H54 (cell line): ENCODE measurements around the gene TMEM132A.
A peak's percentile ranks its signal among the peaks of the same experiment; 100 is the strongest.

Source experiments
- DNase-seq: peaks from one replicate; pipeline ENCODE4 v3.0.0; 2011; ENCODE audit warnings: low spot score, mixed read lengths; ENCODE audit not compliant: insufficient read length
- FAIRE-seq: peaks from 3 replicates; lab custom pipeline; 2011; peaks lifted over from hg19 to GRCh38; lab: Jason Lieb, UNC
- POLR2A ChIP-seq: IDR thresholded peaks from 2 replicates; pipeline ENCODE4 v1.6.1; 2011; ENCODE audit warnings: low read depth, mild to moderate bottlenecking, low read length

The TMEM132A gene

DNA sequence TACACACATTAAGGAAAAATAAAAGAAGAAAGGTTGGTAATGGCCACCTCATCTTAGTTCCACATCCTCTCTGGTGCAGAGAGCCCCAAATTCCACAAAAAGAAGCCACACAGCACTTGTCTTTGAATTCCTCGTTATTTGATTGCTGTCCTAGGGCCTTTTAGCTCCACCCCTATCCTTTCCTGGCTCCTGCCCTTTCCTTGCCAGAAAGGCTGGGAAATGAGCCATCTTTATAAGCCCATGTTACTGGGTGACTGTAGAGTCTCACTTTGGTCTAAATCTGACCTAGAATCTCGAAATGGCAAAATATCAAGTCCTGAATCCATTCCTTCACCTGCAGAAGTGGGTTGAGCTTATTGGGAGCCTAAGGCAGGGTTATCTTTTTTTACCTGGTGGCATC lies 4.3 kb upstream of the TMEM132A start:
- FAIRE-seq (no peak), DNase-seq (no peak)
- no peak for TF ChIP-seq POLR2A

- DNase-seq (no peak), FAIRE-seq (no peak)
- TF ChIP-seq POLR2A: no peak
These were observed 3.0 kb upstream of the TMEM132A start for GRCh38 chr11:60921259-60921658.

- DNase-seq: no peak
- FAIRE-seq: no peak
- TF ChIP-seq POLR2A: no peak
These were observed 2.4 kb upstream of the TMEM132A start for GRCh38 chr11:60921777-60922335.

- DNase-seq (no peak), FAIRE-seq (no peak)
- TF ChIP-seq POLR2A: no peak
These were observed 1.4 kb upstream of the TMEM132A start for GRCh38 chr11:60922906-60923305.

- no peak for TF ChIP-seq POLR2A
- no peak for FAIRE-seq
- DNase-seq: no peak
These were observed 934 bp upstream of the TMEM132A start for GRCh38 chr11:60923326-60923725.

- FAIRE-seq: no peak
- TF ChIP-seq POLR2A: no peak
- DNase-seq: no peak
These were observed 505 bp upstream of the TMEM132A start for GRCh38 chr11:60923800-60924109.

DNA sequence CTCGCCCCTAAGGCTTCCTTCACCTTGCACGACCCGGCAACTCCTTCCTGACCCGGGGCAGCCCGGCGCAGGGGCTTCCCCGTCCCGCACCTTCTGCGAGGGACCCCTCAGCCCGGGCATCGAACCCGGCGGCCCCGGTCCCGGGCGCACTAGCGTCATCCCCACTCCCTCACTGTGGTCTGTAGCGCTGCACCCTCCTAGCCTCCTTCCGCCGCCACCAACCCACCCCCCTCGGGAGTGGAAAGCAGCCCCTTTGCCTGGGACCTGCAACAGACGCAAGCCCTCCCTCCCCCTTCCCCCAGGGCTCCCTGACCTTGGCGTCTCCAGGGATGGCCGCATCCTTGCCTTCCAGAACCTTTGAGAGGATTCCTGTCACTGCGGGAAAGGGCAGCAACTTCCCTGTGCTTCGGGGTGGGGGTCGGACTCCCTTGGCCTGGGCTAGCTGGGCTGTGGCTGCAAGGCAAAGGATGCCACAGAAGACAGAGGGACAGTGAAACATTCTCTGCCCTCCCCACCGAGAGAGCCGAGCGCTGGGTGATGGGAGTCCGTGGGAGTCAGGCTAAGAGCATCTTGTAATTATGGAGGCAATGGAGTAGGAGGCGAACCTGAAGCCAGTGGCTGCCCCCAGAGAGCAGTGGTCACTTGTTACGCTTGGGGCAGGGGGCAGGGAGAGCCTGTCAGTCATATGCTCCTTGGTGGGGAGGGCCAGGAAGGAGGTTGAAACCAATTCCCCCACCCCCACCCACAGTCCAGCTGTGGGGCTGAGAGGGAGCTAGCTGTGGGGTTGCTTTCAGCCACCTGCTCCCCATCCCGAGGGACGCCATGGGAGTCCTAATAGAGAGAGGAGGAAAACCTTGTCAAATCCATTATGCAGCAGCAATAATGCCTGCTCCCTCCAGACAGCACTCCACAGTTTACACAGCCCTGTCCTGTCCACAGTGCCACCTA lies 920 bp downstream of the TMEM132A start:
- TF ChIP-seq POLR2A: no peak
- FAIRE-seq (no peak), DNase-seq (no peak)

DNA sequence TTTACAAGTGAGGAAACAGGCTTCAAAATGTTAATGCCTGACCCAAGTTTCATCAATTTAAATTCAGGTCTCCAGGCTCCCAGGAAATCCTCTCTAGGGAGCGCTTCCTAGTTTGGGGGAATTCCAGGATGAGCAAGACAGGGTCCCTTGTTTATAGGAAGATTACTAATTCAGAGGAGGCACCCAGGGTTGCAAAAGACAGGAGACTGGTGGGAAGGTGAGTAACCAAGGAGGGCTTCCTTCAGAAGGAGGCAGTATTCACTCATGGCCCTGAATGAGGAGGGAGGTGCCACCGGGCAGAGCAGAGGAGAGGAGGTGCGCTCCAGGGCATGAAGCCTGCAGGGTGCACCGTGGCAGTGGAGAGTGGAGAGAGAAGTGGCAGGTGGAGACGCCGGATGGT lies 1.6 kb downstream of the TMEM132A start:
- FAIRE-seq: no peak
- DNase-seq: peak; percentile 95
- no peak for TF ChIP-seq POLR2A

GRCh38 chr11:60926500-60926899 lies 2.2 kb downstream of the TMEM132A start:
- DNase-seq: no peak
- no peak for TF ChIP-seq POLR2A
- no peak for FAIRE-seq

DNA sequence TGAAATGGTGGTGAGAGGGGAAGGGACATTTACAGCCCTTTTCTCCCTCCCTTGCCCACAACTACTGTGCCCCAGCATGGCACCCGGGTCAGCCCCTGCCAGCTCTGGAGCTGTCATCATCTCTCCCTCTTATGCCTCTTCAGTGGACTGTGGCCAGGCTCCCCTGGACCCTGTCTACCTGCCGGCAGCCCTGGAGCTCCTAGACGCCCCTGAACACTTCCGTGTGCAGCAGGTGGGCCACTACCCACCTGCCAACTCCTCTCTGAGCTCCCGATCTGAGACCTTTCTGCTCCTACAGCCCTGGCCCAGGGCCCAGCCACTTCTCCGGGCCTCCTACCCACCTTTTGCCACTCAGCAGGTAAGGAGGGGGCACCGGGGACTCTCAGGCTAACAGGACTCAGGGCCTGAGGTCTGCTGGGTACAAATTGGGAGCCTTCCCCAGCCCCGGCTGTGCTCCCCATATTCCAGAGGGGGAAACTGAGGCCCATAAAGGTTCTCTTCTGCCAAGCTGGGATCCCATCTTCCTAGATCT lies 2.9 kb downstream of the TMEM132A start:
- FAIRE-seq (no peak), DNase-seq (no peak)
- no peak for TF ChIP-seq POLR2A

DNA sequence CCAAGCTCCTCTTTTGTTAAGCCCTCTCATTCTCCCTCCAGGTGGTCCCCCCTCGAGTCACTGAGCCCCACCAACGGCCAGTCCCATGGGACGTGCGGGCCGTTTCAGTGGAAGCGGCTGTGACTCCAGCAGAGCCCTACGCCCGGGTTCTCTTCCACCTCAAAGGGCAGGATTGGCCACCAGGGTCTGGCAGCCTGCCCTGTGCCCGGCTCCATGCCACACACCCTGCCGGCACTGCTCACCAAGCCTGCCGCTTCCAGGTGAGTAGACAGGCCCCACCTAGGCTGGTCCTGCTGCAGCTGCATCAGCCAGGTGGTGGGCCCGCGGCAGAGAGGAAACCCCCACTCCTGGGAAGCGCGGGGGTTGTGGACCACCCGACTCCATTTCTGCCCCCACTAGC lies 3.3 kb downstream of the TMEM132A start:
- no peak for FAIRE-seq
- DNase-seq: no peak
- no peak for TF ChIP-seq POLR2A

DNA sequence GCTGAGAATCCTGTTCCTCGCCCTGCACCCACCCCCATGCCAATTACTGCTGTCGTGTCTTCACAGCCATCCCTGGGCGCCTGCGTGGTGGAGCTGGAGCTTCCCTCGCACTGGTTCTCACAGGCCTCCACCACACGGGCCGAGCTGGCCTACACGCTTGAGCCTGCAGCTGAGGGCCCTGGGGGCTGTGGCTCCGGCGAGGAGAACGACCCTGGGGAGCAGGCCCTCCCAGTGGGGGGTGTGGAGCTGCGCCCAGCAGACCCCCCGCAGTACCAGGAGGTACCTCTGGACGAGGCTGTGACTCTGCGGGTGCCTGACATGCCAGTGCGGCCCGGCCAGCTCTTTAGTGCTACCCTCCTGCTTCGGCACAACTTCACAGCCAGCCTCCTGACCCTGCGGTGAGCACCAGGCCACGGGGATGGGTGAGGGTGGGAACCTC lies 4.3 kb downstream of the TMEM132A start:
- no peak for DNase-seq
- no peak for FAIRE-seq
- TF ChIP-seq POLR2A: no peak

- no peak for TF ChIP-seq POLR2A
- no peak for FAIRE-seq
- DNase-seq: no peak
These were observed 5.5 kb downstream of the TMEM132A start for GRCh38 chr11:60929764-60930163.

GRCh38 chr11:60930394-60930793 lies 6.1 kb downstream of the TMEM132A start:
- FAIRE-seq (no peak), DNase-seq (no peak)
- no peak for TF ChIP-seq POLR2A

GRCh38 chr11:60931917-60932316 lies 7.7 kb downstream of the TMEM132A start:
- no peak for DNase-seq
- FAIRE-seq: no peak
- no peak for TF ChIP-seq POLR2A
